Measurements from ENCODE around the gene EPHA6. TPM values are rescaled to one million over a fixed set of nuclear protein-coding genes. Genes with fewer than 3 reads are reported as not detected.

Gene EPHA6
- total RNA-seq, 1 donor: not detected

DNA sequence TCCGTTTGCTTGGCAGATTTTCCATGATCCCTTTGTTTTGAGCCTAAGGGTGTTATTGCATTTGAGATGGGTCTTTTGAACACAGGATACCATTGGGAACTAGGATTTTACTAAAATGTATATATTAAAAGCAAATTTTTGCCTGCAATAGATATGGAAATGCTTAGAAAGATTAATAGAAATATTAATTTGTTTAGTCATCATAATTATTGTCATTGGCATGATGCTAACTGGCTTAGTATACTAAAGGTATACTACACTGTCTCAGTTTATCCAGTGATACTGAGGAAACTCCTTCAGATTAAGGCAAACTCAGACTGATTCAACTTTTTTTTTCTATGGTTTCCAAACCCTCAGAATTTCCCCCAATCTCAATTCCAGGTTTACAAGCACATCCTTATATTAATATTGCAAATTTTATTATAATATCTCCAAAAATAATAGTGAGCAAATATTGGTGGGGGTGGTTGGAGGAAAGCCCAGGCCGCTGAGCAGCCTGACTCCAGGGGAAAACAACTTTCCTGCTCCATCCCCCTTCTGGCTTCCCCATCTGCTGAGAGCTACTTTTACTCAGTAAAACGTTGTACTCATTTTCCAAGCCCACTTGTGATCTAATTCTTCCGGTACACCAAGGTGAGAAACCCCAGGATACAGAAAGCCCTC is 291.7 kb downstream of the EPHA6 start:
- no peak for DNase-seq (ENCODE audit: low read depth)
- no peak overlapping the region for H3K4me3 ChIP-seq (ENCODE audit: low read depth, low read length)
- TF ChIP-seq, protein P1, sequence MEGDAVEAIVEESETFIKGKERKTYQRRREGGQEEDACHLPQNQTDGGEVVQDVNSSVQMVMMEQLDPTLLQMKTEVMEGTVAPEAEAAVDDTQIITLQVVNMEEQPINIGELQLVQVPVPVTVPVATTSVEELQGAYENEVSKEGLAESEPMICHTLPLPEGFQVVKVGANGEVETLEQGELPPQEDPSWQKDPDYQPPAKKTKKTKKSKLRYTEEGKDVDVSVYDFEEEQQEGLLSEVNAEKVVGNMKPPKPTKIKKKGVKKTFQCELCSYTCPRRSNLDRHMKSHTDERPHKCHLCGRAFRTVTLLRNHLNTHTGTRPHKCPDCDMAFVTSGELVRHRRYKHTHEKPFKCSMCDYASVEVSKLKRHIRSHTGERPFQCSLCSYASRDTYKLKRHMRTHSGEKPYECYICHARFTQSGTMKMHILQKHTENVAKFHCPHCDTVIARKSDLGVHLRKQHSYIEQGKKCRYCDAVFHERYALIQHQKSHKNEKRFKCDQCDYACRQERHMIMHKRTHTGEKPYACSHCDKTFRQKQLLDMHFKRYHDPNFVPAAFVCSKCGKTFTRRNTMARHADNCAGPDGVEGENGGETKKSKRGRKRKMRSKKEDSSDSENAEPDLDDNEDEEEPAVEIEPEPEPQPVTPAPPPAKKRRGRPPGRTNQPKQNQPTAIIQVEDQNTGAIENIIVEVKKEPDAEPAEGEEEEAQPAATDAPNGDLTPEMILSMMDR (IDR thresholded peaks at IDR 0.05; ENCODE audit: insufficient read depth, low read length): no peak

DNA sequence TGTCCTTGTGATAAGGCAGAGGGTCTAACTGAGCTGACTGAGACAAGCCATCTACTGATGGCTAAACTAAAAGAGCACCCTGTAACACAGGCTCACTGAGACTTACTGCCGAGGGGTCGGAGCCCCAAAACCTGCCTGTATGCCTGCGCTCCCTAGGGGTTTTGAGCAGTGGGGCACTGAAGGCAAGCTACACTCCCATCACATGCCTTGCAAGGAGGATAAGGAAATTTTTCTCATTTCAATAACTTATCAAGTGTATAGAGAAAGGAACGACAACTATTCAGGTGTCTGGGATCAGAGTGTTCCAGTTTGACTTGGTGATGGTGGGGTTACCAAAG is 292.2 kb downstream of the EPHA6 start:
- no peak overlapping the region for H3K4me3 ChIP-seq (ENCODE audit: low read depth, low read length)
- DNase-seq (ENCODE audit: low read depth): no peak
- TF ChIP-seq, protein P1 (IDR thresholded peaks at IDR 0.05; ENCODE audit: insufficient read depth, low read length): no peak

DNA sequence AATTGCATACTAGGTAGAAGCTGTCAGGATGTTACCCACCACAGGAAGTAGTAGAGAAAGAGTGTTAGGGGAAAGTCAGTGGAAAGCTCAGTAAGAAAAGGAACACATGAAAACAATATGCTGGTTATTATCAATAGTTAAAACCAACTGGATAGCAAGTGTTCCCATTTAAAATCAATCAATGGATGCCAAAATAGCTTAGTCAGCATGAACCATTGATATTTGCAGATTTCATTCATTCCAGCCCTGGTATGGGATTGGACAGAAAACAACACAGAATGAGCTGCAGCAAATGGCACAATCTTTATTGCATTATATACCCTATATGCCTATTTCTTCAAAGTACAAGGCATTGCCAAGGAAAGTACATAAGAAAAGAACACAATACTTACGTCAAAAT is 293.7 kb downstream of the EPHA6 start:
- no peak for DNase-seq (ENCODE audit: low read depth)
- no peak overlapping the region for H3K4me3 ChIP-seq (ENCODE audit: low read depth, low read length)
- TF ChIP-seq, protein P1 (IDR thresholded peaks at IDR 0.05; ENCODE audit: insufficient read depth, low read length): no peak

DNA sequence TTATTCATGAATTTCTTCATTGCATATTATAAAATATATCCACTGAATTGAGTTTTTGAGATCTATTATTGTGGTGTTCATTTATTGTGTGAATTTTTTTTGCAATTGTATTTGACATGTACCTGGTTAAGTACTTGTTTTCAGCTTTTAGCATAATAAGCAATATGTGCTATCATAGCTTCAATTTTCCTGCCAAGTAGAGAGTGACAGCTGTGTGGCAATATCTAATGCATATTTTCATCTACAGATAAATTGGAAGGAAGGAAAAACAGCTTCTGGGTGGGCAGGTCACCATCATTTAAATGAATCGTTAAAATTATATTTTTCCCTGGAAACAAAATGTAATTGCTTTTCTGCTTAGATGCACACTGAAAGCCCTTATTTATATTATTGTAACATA is 296.9 kb downstream of the EPHA6 start:
- H3K4me3 ChIP-seq (ENCODE audit: low read depth, low read length): no peak overlapping the region
- DNase-seq (ENCODE audit: low read depth): no peak
- TF ChIP-seq, protein P1 (IDR thresholded peaks at IDR 0.05; ENCODE audit: insufficient read depth, low read length): no peak

DNA sequence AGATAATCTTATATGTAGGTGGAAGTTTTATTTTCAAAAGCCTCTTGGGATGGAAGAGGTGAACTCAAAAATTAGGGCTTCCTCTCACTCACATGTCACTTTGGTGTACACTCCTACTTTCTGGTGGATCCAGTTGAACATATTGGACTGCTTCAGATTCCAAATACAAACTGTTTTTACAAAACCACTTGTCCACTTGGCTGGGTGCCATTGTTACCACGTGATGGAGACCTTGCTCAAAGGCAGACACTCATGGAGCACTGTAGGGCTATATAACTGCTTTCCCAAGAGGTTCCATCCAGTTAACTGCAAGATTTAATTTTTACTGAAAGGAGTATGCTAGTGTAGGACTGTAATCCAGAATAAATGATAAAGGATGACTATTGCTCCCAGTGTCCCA is 307.0 kb downstream of the EPHA6 start:
- no peak for DNase-seq (ENCODE audit: low read depth)
- no peak overlapping the region for H3K4me3 ChIP-seq (ENCODE audit: low read depth, low read length)
- TF ChIP-seq, protein P1 (IDR thresholded peaks at IDR 0.05; ENCODE audit: insufficient read depth, low read length): no peak

DNA sequence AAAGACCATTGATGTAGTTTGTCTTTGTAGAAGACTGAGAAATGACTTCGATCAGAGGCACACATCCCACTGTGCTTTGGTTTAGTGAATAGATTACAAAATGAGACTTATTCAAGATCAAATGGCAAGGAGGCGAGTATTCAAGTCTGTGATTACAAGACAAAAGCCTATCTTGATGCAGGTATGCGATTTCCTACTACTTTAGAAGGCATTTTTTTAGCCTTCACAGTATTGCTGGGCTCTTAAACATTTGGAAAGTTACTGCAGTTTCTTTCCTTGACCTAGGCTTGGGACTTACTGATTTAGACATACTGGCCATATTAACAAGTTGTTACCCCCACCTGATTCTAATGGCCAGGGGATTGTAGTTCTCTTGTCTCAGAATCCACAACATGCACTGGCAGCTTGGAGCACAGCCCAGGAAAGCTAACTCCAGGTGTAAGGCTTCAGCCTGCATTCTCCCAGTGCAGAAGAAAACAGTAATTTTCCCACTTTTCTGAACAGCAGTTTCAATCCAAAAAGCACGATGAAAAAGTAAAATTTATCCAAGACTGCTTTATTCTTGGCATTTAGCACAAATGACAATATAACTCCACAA is 311.6 kb downstream of the EPHA6 start:
- TF ChIP-seq, protein P1 (IDR thresholded peaks at IDR 0.05; ENCODE audit: insufficient read depth, low read length): no peak
- H3K4me3 ChIP-seq (ENCODE audit: low read depth, low read length): no peak overlapping the region
- DNase-seq (ENCODE audit: low read depth): no peak

DNA sequence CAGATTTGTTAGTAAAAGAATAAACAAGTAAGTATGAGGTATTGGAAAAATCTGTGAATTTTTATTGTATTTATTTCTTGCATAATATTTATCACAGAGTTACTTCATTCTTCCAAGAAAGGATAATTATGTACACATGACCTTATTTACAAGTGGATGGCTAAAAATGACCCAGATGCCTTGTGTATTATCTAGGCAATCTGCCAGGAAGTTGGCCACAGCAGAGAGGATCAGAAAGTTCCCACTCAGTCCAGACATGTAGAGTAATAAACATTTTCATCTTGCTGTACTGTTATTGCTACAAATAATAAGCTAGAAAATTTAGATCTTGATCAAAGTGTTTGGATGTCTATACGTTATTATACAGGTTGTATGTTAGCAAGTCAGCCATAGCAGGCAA is 317.1 kb downstream of the EPHA6 start:
- TF ChIP-seq, protein P1 (IDR thresholded peaks at IDR 0.05; ENCODE audit: insufficient read depth, low read length): no peak
- no peak overlapping the region for H3K4me3 ChIP-seq (ENCODE audit: low read depth, low read length)
- no peak for DNase-seq (ENCODE audit: low read depth)
